SIG-M5 treated with dmso at 0.1 percent for 504 hours (cell line): ENCODE results near the gene F2RL1.
"Not testable (repeated sequence)": the region's sequence is repeated elsewhere in the genome, so short reads cannot be mapped to it uniquely, and the experiment has no call there.

Experiments used
- DNase-seq: peaks from one replicate; lab custom pipeline; 2025; ENCODE audit not compliant: unreplicated experiment; lab: John Stamatoyannopoulos, UW

The F2RL1 gene

DNA sequence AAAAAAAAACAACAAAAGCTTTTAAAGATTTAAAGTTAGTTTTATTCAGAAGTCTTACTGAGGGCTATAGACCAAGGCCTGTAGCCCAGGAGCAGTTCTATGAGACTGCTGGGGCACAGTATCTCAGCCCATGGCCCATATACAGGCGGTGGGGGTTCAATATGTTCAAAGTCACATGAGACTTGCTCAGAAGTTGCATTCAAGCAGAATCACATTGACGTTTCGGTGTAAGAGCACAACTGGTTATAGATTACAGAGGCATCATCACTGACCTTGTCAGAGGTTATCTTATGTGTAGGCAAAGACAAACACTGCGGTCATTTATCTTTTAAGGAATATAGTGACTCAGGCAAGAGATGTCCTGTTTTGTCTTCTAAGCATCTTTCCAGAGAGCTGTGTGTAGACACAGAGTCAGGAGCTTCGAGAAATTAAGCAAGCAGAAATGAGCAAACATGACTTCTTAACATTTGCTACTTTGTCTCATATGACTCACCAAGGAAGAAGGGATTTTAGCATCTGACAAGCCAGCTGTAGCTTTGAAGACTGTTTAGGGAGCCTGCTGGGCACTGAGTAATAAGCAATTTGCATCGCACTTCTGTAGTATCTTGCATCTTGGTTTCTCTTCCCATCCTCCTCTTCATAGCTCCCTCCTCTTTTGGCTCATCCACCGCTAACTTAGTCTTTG is 12.9 kb upstream of the F2RL1 start:
- peak; percentile 43 for DNase-seq

- DNase-seq: no peak
These were observed 11.5 kb upstream of the F2RL1 start for GRCh38 chr5:76807296-76807695.

GRCh38 chr5:76808141-76808691 is 10.6 kb upstream of the F2RL1 start:
- no peak for DNase-seq

GRCh38 chr5:76809141-76809540 is 9.7 kb upstream of the F2RL1 start:
- no peak for DNase-seq

GRCh38 chr5:76810236-76810635 is 8.6 kb upstream of the F2RL1 start:
- no peak for DNase-seq

- no peak for DNase-seq
These were observed 7.6 kb upstream of the F2RL1 start for GRCh38 chr5:76811214-76811613.

DNA sequence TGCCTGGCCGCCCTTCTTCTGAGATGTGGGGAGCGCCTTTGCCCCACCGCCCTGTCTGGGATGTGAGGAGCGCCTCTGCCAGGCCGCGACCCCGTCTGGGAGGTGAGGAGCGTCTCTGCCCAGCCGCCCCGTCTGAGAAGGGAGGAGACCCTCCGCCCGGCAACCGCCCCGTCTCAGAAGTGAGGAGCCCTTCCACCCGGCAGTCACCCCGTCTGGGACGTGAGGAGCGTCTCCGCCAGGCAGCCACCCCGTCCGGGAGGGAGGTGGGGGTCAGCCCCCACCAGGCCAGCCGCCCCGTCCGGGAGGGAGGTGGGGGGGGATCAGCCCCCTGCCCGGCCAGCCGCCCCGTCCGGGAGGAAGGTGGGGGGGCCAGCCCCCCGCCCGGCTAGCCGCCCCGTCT is 6.6 kb upstream of the F2RL1 start:
- DNase-seq: not testable (repeated sequence)

DNA sequence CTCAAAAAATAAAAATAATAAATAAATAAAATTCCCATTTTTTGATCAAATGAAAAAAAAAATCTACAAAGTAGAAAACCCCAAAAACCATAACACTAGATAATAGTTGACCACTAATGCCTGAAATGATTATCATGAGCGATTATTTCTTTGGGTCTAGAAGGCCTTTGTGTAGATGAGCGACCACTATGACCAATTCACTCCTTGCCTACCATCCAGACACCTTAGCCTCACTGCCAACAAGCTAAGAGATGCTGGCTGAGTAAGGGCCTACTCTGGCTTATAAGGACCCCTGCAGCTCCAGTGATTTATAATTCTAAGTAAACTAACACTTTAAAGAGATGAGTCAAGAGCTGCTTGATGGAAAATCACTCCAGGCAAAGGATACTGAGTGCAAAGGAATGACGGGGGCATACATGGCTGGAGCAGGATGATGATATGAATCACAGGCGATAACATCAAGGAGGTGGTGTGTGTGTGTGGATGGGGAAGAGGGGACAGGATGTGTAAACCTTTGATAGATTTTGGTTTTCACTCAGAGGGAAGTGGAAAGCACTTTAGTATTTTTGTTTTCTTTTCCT is 4.8 kb upstream of the F2RL1 start:
- DNase-seq: no peak

GRCh38 chr5:76816110-76816831 is 2.6 kb upstream of the F2RL1 start:
- DNase-seq: no peak

DNA sequence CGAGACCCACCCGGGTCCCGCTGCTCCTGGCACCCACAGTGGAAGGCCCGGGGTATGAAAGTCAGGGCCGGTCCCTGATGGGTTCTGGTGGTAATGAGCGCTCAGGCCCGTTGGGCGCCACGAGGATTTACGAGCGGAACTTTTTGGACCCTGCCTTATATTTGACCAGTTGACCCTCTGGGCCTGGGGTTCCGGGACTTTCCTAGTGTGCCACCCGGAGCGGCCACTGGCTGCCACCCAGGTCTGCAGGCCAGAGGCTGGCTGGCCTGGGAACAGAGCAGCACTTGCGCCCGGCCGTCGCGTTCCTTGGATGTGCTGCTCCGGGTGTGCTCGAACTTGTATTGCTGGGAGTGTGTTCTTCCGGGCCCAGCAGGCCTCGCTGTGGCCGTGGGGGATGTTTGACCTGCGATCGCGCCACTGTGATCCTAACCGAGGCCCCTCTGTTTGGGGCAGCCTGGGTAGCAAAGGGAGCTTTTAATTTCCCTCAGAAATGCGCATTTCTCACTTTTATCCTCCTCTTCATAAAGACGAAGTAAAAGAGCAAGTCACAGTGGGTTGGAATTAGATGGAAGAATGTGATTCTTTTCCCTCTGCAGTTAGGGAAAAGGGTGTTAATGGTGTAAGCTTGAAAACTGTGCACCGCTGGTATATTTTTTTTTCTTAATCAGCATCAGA is 1.2 kb downstream of the F2RL1 start:
- no peak for DNase-seq

DNA sequence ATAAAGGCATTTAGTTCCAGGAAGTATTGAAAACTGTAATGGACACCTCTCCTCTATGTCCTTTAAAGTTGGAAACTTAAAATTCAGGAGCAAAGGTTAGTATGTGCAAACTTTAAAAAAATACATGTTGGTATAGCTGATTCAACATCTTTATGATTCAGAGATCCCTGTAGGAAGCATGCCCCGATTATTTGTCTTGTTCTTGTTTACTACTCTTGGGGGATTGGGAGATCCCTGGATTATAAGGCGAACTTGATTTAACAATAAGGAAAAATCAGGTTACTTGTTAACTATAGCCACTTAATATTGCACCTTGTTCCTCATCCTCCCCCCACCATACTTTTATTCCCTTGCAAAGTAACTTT is 1.7 kb downstream of the F2RL1 start:
- peak; percentile 8 for DNase-seq

GRCh38 chr5:76821136-76821535 is 2.3 kb downstream of the F2RL1 start:
- no peak for DNase-seq

DNA sequence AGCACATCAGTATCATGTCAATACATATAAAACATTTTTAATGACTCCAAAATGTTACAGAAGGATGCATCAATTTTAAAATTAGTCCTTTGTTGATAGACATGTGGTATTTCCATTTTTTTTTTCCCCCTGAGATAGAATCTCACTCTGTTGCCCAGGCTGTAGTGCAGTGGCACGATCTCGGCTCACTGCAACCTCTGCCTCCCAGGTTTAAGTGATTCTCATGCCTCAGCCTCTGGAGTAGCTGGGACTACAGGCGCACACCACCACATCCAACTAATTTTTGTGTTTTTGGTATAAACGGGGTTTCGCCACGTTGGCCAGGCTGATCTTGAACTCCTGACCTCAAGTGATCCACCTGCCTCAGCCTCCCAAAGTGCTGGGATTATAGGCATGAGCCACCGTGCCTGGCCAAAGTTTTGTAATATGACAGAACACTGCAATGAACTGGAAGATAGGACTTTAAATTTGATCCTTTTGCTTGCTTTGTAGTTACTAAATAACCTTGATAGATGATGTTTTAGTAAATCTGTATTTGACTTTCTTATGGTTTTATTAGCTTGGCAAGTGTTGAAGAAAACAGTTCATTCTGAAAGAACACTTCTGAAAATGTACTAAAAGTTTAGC is 3.4 kb downstream of the F2RL1 start:
- not testable (repeated sequence) for DNase-seq

DNA sequence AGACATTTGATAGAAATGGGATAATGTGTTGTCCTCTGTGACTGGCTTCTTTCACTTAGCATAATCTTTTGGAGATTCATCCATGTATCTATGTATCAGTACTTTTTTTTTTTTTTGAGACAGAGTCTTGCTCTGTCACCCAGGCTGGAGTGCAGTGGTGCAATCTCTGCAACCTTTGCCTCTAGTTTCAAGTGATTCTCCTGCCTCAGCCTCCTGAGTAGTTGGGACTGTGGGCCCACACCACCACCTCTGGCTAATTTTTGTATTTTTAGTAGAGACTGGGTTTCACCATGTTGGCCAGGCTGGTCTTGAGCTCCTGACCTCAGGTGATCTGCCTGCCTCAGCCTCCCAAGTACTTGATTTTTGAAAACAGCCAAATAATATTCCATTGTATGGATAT is 7.6 kb downstream of the F2RL1 start:
- not testable (repeated sequence) for DNase-seq

- DNase-seq: no peak
These were observed 12.3 kb downstream of the F2RL1 start for GRCh38 chr5:76831110-76831452.

- DNase-seq: no peak
These were observed 17.4 kb downstream of the F2RL1 start for GRCh38 chr5:76836181-76836580.

GRCh38 chr5:76836585-76836984 is 17.8 kb downstream of the F2RL1 start:
- DNase-seq: no peak

DNA sequence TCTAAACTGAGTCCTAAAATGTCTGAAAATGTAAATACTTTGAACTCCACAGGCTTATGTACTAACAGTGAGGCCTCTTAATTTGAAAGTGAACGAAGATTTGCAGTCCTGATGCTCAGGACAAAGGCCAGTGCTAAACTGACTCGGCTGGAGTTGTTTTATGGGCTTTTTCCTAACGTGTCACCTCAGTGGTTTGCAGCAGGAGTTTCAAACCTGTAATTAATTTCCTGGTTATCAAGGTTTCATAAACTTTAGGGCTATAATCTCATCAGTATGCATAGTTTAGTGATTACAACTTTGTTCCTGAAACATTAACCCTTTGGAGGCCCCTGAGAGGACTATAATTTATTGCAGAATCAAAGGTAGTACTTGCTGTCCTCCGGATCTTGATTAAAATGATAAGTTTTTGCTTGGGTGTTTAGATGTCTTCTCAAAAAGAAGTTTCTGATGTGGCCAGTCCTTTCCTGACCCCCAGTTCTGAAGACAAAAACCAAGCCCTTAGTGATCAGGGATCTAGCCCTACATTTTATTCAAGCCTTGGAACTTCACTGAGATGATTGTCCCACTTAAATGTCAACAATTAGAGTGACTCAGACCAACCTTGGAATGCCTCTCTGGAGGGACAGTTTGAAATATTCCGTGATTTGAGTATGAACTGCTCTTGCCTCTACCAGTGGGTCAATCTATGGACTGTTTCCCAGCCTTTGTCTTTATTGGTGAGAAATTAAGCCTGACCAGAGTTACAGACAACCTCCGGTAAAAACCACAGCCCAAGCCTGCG is 19.8 kb downstream of the F2RL1 start:
- no peak for DNase-seq

GRCh38 chr5:76841361-76841760 is 22.5 kb downstream of the F2RL1 start:
- no peak for DNase-seq

DNA sequence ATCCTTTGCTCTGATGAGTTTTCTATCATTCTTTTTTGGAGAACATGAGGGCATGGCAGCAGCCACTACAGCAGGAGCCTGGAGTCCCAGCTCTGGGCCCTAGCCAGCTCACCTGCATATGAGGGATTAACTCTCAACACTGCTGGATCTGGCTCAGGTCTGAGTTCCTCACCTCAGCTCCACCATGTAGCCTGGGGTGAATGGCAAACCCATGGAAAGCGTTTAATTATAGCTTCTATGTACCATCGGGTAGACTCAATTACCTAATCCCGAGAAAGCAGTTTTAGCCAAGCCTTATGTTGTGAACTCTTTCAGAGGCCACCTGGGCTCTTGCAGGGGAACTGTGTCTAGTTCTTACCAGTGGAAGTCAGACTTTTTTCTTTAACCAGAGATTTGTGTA is 27.1 kb downstream of the F2RL1 start:
- DNase-seq: no peak
